Lower leg skin (tissue), 3 donors: ENCODE measurements around the gene NFIX.

Experiments
- CTCF ChIP-seq, 3 donors: fragments of 450-650 bp; IDR thresholded peaks; one replicate each; pipeline ENCODE4 v1.5.1; 2016; ENCODE audit warnings: antibody characterized with exemption in 3 of 3, mild to moderate bottlenecking in 3 of 3, moderate library complexity in 2 of 3
- POLR2A ChIP-seq, 2 donors: fragments of 450-650 bp; IDR thresholded peaks; one replicate each; pipeline ENCODE4 v1.6.1; 2016 to 2017; ENCODE audit warnings: antibody characterized with exemption in 2 of 2, mild to moderate bottlenecking in 1 of 2, moderate library complexity in 1 of 2

GRCh38 chr19:13036366-13036976 is 41.2 kb downstream of the NFIX start:
- TF ChIP-seq CTCF (IDR thresholded peaks at IDR 0.05), result no peak
- no peak for TF ChIP-seq POLR2A (IDR thresholded peaks at IDR 0.05)
